ENCODE measurements around the gene MYO1B. TPM values are rescaled to one million over a fixed set of nuclear protein-coding genes. Genes with fewer than 3 reads are reported as not detected.

MYO1B gene
- total and polyA plus RNA-seq, 2 of the 4 experiments (the other 2 are of a cell fraction) = 57.2 to 116 TPM

DNA sequence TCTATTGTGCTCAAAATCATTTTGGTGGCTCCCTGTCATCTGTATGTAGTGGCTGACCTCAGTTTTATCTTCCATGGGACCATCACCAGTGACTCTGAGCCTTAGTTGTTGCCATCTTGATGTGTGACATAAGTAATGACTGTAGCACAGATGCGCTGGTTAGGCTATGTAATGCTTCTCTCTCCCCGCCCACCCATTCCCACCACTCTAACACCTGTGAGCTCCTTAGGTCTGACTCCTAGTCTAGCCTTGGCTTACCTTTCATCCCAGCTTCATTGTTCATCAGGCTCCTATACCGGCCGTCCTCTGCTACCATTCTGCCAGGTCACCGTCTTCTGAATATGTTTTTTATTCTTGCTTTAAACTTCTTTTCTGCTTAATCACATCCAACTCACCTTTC is 17.2 kb downstream of the MYO1B start:
- Histone ChIP-seq H2BK120ac (ENCODE audit: low read depth, low read length) (no peak overlapping the region), H3K9me3 (ENCODE audit: control insufficient read depth, insufficient read depth, low read length) (no peaks in the 10 kb centered on the region), H4K5ac (ENCODE audit: low read depth, low read length) (no peak overlapping the region), H3K4me3 (ENCODE audit: insufficient read depth, low read depth, low read length) (no peak overlapping the region), H3K14ac (replicated peaks; ENCODE audit: low read depth, low read length) (no peak overlapping the region), H3K79me1 (ENCODE audit: low read depth in 1 of 2, low read length in 2 of 2) (peaks cover 29 to 68% of the 10 kb centered on the region in 2 experiments), H2AK5ac (ENCODE audit: low read depth, low read length) (no peak overlapping the region; the same call in 1 of the 2 replicates), H3K36me3 (ENCODE audit: control insufficient read depth, insufficient read depth, low read length) (no peaks in the 10 kb centered on the region), H2BK15ac (ENCODE audit: low read depth, low read length) (no peak overlapping the region), H2AFZ (replicated peaks; ENCODE audit: low read length, poor library complexity) (no peak overlapping the region), H2BK20ac (ENCODE audit: low read depth, low read length) (no peak overlapping the region), H3K27ac (ENCODE audit: insufficient read depth, low read length) (no peak overlapping the region), H2AK9ac (replicated peaks; ENCODE audit: low read depth, low read length, poor library complexity) (no peak overlapping the region), H4K8ac (ENCODE audit: low read depth in 2 of 2, low read length in 2 of 2) (no peak overlapping the region), H3K23ac (ENCODE audit: low read depth, low read length) (no peak overlapping the region; the same call in 1 of the 2 replicates), H3K9ac (ENCODE audit: low read depth, low read length) (no peak overlapping the region), H3K4me1 (ENCODE audit: control insufficient read depth, insufficient read depth, low read length) (peaks cover 27% of the 10 kb centered on the region), H3K27me3 (ENCODE audit: control insufficient read depth, insufficient read depth, low read length) (no peaks in the 10 kb centered on the region), H3K18ac (ENCODE audit: low read depth, low read length) (no peak overlapping the region), H3K9me1 (ENCODE audit: insufficient read depth, low read length) (peaks cover 30% of the 10 kb centered on the region), H2BK5ac (ENCODE audit: low read depth, low read length, poor library complexity, severe bottlenecking) (no peak overlapping the region), H3K4ac (ENCODE audit: low read depth, low read length) (no peak overlapping the region), H4K20me1 (ENCODE audit: insufficient read depth, low read length) (peaks cover 74% of the 10 kb centered on the region), H3K56ac (ENCODE audit: extremely low read depth, insufficient read depth, low read length) (no peak overlapping the region), H3K4me2 (ENCODE audit: low read depth, low read length) (peak overlapping the region; percentile 2; the same call in 1 of the 2 replicates), H4K91ac (ENCODE audit: insufficient read depth, low read depth, low read length) (no peak overlapping the region)
- dilution Hi-C loops (cut with HindIII; ENCODE audit: low sequenced_read_pairs, unreplicated experiment) = no loop called here
- in situ Hi-C loops (cut with MboI; ENCODE audit: low sequenced_read_pairs) = no loop called here
- WGBS, 2 experiments (ENCODE audit: extremely low coverage in 2 of 2, insufficient read length in 1 of 2) = 100% methylated on average over 1 of the region's 5 CpGs; no CpG with 5 or more reads in 1 of the 2 experiments
- no peak for ATAC-seq (ENCODE audit: low read depth)
- no peak for DNase-seq
- no TSS peak for BruUV-seq (replicated peaks)
- CTCF ChIA-PET = no interaction called here
- intact Hi-C loops (cut with micrococcal nuclease) = loop anchor here (5.0 kb wide), 1 partner anchor 35 kb away; no protein-coding TSS in a partner anchor
- POLR2A ChIA-PET (ENCODE audit: unreplicated experiment) = no interaction called here
- TF ChIP-seq CHD1 (IDR thresholded peaks at IDR 0.05; ENCODE audit: low read depth, low read length) = no peak
- no peak for TF ChIP-seq MAFK (IDR thresholded peaks at IDR 0.05; ENCODE audit: low read depth, low read length)
- TF ChIP-seq, protein P1, sequence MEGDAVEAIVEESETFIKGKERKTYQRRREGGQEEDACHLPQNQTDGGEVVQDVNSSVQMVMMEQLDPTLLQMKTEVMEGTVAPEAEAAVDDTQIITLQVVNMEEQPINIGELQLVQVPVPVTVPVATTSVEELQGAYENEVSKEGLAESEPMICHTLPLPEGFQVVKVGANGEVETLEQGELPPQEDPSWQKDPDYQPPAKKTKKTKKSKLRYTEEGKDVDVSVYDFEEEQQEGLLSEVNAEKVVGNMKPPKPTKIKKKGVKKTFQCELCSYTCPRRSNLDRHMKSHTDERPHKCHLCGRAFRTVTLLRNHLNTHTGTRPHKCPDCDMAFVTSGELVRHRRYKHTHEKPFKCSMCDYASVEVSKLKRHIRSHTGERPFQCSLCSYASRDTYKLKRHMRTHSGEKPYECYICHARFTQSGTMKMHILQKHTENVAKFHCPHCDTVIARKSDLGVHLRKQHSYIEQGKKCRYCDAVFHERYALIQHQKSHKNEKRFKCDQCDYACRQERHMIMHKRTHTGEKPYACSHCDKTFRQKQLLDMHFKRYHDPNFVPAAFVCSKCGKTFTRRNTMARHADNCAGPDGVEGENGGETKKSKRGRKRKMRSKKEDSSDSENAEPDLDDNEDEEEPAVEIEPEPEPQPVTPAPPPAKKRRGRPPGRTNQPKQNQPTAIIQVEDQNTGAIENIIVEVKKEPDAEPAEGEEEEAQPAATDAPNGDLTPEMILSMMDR (conservative IDR thresholded peaks at IDR 0.05; ENCODE audit: low read depth, low read length) = no peak

All from IMR-90 (cell line).